H9 (cell line): ENCODE data around the gene ERC2. TPM values are rescaled to one million over a fixed set of nuclear protein-coding genes. Genes with fewer than 3 reads are reported as not detected.

ENCODE experiments used
- DNase-seq: peaks from one replicate; pipeline ENCODE4 v3.0.0-alpha.2; 2017
- H2AFZ ChIP-seq: one replicate; pipeline ENCODE4 v1.6.1; 2013; ENCODE audit warnings: mild to moderate bottlenecking, low read length, control low read depth, moderate library complexity
- H2AK5ac ChIP-seq: 2 replicates; pipeline ENCODE4 v1.6.1; 2013; ENCODE audit warnings: low read length, control low read depth, mixed read lengths; ENCODE audit not compliant: insufficient read length
- H2BK120ac ChIP-seq: one replicate; pipeline ENCODE4 v1.6.1; 2013; ENCODE audit warnings: low read depth, mild to moderate bottlenecking, low read length, control low read depth, inconsistent platforms; ENCODE audit not compliant: poor library complexity, severe bottlenecking
- H2BK12ac ChIP-seq: 2 replicates; pipeline ENCODE4 v1.6.1; 2013; ENCODE audit warnings: low read length, control low read depth, mixed read lengths, low read depth; ENCODE audit not compliant: insufficient read length
- H2BK15ac ChIP-seq: 2 replicates; pipeline ENCODE4 v1.6.1; 2013; ENCODE audit warnings: low read depth, low read length, control low read depth
- H2BK20ac ChIP-seq: one replicate; pipeline ENCODE4 v1.6.1; 2013; ENCODE audit warnings: low read depth, mild to moderate bottlenecking, low read length, control low read depth, inconsistent platforms; ENCODE audit not compliant: poor library complexity, severe bottlenecking
- H2BK5ac ChIP-seq: 2 replicates; pipeline ENCODE4 v1.6.1; 2013; ENCODE audit warnings: low read length, control low read depth, mixed read lengths; ENCODE audit not compliant: insufficient read length
- H3K14ac ChIP-seq: 2 replicates; pipeline ENCODE4 v1.6.1; 2013; ENCODE audit warnings: low read length, control low read depth; ENCODE audit not compliant: insufficient read depth
- H3K18ac ChIP-seq: 2 replicates; pipeline ENCODE4 v1.6.1; 2013; ENCODE audit warnings: low read depth, mild to moderate bottlenecking, mixed read lengths, low read length, control low read depth; ENCODE audit not compliant: insufficient read length
- H3K23ac ChIP-seq: 2 replicates; pipeline ENCODE4 v1.6.1; 2013; ENCODE audit warnings: low read length, control low read depth, mixed read lengths, low read depth; ENCODE audit not compliant: insufficient read length
- H3K23me2 ChIP-seq: 2 replicates; pipeline ENCODE4 v1.6.1; 2013; ENCODE audit warnings: low read depth, mild to moderate bottlenecking, mixed read lengths, low read length, control low read depth; ENCODE audit not compliant: insufficient read length, poor library complexity, severe bottlenecking
- H3K27ac ChIP-seq: 2 replicates; pipeline ENCODE4 v1.5.1; 2013; ENCODE audit warnings: low read length, control low read depth, mixed read lengths, low read depth; ENCODE audit not compliant: insufficient read length
- H3K27me3 ChIP-seq: 2 replicates; pipeline ENCODE4 v1.6.1; 2013; ENCODE audit warnings: low read length, control low read depth, inconsistent platforms; ENCODE audit not compliant: insufficient read depth
- H3K4ac ChIP-seq: 2 replicates; pipeline ENCODE4 v1.6.1; 2013; ENCODE audit warnings: low read depth, mild to moderate bottlenecking, control low read depth, inconsistent platforms, low read length, moderate library complexity
- H3K4me1 ChIP-seq: 2 replicates; pipeline ENCODE4 v1.6.1; 2013; ENCODE audit warnings: low read length, control low read depth, inconsistent platforms; ENCODE audit not compliant: insufficient read depth
- H3K4me2 ChIP-seq: 2 replicates; pipeline ENCODE4 v1.6.1; 2013; ENCODE audit warnings: low read length, control low read depth, mixed read lengths; ENCODE audit not compliant: insufficient read length, insufficient read depth
- H3K56ac ChIP-seq: 2 replicates; pipeline ENCODE4 v1.6.1; 2013; ENCODE audit warnings: low read depth, mild to moderate bottlenecking, mixed read lengths, low read length, control low read depth; ENCODE audit not compliant: insufficient read length
- H3K79me1 ChIP-seq: 2 replicates; pipeline ENCODE4 v1.6.1; 2013; ENCODE audit warnings: low read depth, mild to moderate bottlenecking, moderate library complexity, low read length, control low read depth, inconsistent platforms; ENCODE audit not compliant: insufficient read depth, poor library complexity, severe bottlenecking
- H3K79me2 ChIP-seq: 2 replicates; pipeline ENCODE4 v1.6.1; 2013; ENCODE audit warnings: low read length, control low read depth, inconsistent platforms; ENCODE audit not compliant: insufficient read depth
- H3K9ac ChIP-seq: 2 replicates; pipeline ENCODE4 v1.6.1; 2013; ENCODE audit warnings: low read length, control low read depth, mixed read lengths; ENCODE audit not compliant: insufficient read length; ENCODE audit errors: extremely low read depth
- H3K9me3 ChIP-seq: one replicate; pipeline ENCODE4 v1.6.1; 2013; ENCODE audit warnings: low read depth, low read length, inconsistent platforms; ENCODE audit not compliant: control insufficient read depth
- H3T11ph ChIP-seq: one replicate; pipeline ENCODE4 v1.6.1; 2013; ENCODE audit warnings: mild to moderate bottlenecking, low read length, control low read depth, inconsistent platforms
- H4K20me1 ChIP-seq: one replicate; pipeline ENCODE4 v1.6.1; 2013; ENCODE audit not compliant: control insufficient read depth, insufficient read length, insufficient read depth
- H4K5ac ChIP-seq: 2 replicates; pipeline ENCODE4 v1.6.1; 2013; ENCODE audit warnings: low read depth, mild to moderate bottlenecking, mixed read lengths, low read length, control low read depth; ENCODE audit not compliant: insufficient read length
- H4K8ac ChIP-seq: replicated peaks from 2 replicates; pipeline ENCODE4 v1.6.1; 2013; ENCODE audit warnings: low read length, control low read depth, mixed read lengths, low read depth; ENCODE audit not compliant: insufficient read length
- H4K91ac ChIP-seq: 2 replicates; pipeline ENCODE4 v1.6.1; 2013; ENCODE audit warnings: low read depth, mild to moderate bottlenecking, moderate library complexity, mixed read lengths, low read length, control low read depth; ENCODE audit not compliant: insufficient read length
- H3K27ac Mint-ChIP-seq, 3 experiments: 2 replicates in 2 of 3; 3 replicates in 1 of 3; pipeline ENCODE4 v1.8.0; 2020 to 2021; ENCODE audit warnings: mixed read lengths in 3 of 3, mild to moderate bottlenecking in 1 of 3, moderate library complexity in 1 of 3
- H3K27me3 Mint-ChIP-seq: 2 replicates; pipeline ENCODE4 v1.8.0; 2021; ENCODE audit warnings: low read depth, mild to moderate bottlenecking, moderate library complexity, mixed read lengths
- H3K36me3 Mint-ChIP-seq, 3 experiments: 2 replicates in 2 of 3; 3 replicates in 1 of 3; pipeline ENCODE4 v1.8.0; 2020 to 2021; ENCODE audit warnings: low read depth in 3 of 3, mixed read lengths in 3 of 3; ENCODE audit not compliant: insufficient read depth in 1 of 3
- H3K4me1 Mint-ChIP-seq, 2 experiments: 2 replicates each; pipeline ENCODE4 v1.8.0; 2020; ENCODE audit warnings: mixed read lengths in 2 of 2
- H3K4me3 Mint-ChIP-seq, 2 experiments: 2 replicates in 1 of 2; 3 replicates in 1 of 2; pipeline ENCODE4 v1.8.0; 2020 to 2021; ENCODE audit warnings: mild to moderate bottlenecking in 2 of 2, mixed read lengths in 2 of 2, moderate library complexity in 1 of 2
- H3K9me3 Mint-ChIP-seq, 2 experiments: 2 replicates in 1 of 2; 3 replicates in 1 of 2; pipeline ENCODE4 v1.8.0; 2020; ENCODE audit warnings: mild to moderate bottlenecking in 2 of 2, mixed read lengths in 2 of 2, moderate library complexity in 1 of 2
- CTCF ChIP-seq: fragments of 200-600 bp; sonication (generic); conservative IDR thresholded peaks from 3 replicates; pipeline ENCODE4 v1.8.0; 2021; ENCODE audit warnings: antibody characterized with exemption, mild to moderate bottlenecking
- WGBS: extraction: QIAGEN DNeasy Blood & Tissue Kit; methylation state at CpG from one replicate; pipeline ENCODE4 v1.1.7; 2013; ENCODE audit warnings: missing lambda C conversion rate, low lambda C conversion rate, mixed read lengths; ENCODE audit not compliant: insufficient read length; ENCODE audit errors: extremely low coverage; 5-methylcytosine and 5-hydroxymethylcytosine counted together
- total RNA-seq: library from RNA; stranded (reverse); gene quantifications from 2 replicates; pipeline ENCODE4 v1.2.1, GENCODE V29; 2021

Gene ERC2
- total RNA-seq, 1 experiment from 2014 or later = 15.4 TPM

GRCh38 chr3:55615039-55615693 lies 853.1 kb downstream of the ERC2 start:
- no peak for TF ChIP-seq CTCF
- no peak overlapping the region for H3K14ac ChIP-seq
- no peak overlapping the region for H4K91ac ChIP-seq
- H3K79me2 ChIP-seq = no peaks in the 10 kb centered on the region
- no peaks in the 10 kb centered on the region for H3K36me3 Mint-ChIP-seq
- no peaks in the 10 kb centered on the region for H3K27me3 ChIP-seq
- H4K8ac ChIP-seq = no peak overlapping the region
- peak overlapping the region; percentile 35 for H3K4me2 ChIP-seq
- no peak overlapping the region for H4K5ac ChIP-seq
- H4K20me1 ChIP-seq = no peaks in the 10 kb centered on the region
- no peak overlapping the region for H2AK5ac ChIP-seq
- H3K23me2 ChIP-seq = no peaks in the 10 kb centered on the region
- no peaks in the 10 kb centered on the region for H3K9me3 Mint-ChIP-seq
- H3K56ac ChIP-seq = no peak overlapping the region
- peak overlapping the region; percentile 81 for H3K27ac ChIP-seq
- no peak overlapping the region for H3K4ac ChIP-seq
- no peak overlapping the region for H3T11ph ChIP-seq
- no peak overlapping the region for H3K9ac ChIP-seq
- no peak overlapping the region for H2BK5ac ChIP-seq
- no peaks in the 10 kb centered on the region for H3K79me1 ChIP-seq
- no CpG with 5 or more reads among the region's 4 CpGs for WGBS
- no peak overlapping the region for H3K4me3 Mint-ChIP-seq
- no peak overlapping the region for H2BK12ac ChIP-seq
- no peak for DNase-seq
- no peak overlapping the region for H3K23ac ChIP-seq
- H3K9me3 ChIP-seq = no peaks in the 10 kb centered on the region
- H2BK120ac ChIP-seq = no peak overlapping the region
- peaks cover 32 to 36% of the 10 kb centered on the region in 2 experiments for H3K4me1 Mint-ChIP-seq
- H2BK20ac ChIP-seq = no peak overlapping the region
- no peak overlapping the region for H3K18ac ChIP-seq
- peaks cover 10% of the 10 kb centered on the region; the same call in 1 of the 2 replicates for H3K4me1 ChIP-seq
- peak overlapping the region; percentile 66 to 93 (median 92); a peak in 6 of 7 replicates for H3K27ac Mint-ChIP-seq
- peaks cover 3% of the 10 kb centered on the region; the same call in 1 of the 2 replicates for H3K27me3 Mint-ChIP-seq
- H2AFZ ChIP-seq = no peak overlapping the region
- H2BK15ac ChIP-seq = no peak overlapping the region
